ENCODE data around the gene RTF2.
"Not testable (repeated sequence)": the region's sequence is repeated elsewhere in the genome, so short reads cannot be mapped to it uniquely, and the experiment has no call there.

The RTF2 gene

DNA sequence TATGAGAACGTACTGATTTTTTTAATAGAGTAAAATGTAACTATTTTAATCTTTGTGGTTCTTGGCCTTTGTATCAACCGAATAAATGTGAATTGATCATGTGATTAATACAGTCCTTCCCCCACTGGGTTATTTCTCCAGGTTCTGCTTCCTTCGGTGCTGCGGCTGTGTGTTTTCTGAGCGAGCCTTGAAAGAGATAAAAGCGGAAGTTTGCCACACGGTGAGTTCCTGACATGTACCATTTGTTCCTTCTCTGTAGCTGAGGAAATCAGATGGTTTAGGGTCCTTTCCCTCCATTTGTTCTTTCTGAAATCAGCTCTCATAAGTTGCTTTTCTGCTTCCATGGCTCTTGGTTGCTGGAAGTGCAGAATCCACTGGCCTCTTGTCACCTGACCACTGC, 15.5 kb downstream of the RTF2 start:
- DNase-seq (ENCODE audit: low read depth in 3 of 3, low spot score in 1 of 3) = no peak

DNA sequence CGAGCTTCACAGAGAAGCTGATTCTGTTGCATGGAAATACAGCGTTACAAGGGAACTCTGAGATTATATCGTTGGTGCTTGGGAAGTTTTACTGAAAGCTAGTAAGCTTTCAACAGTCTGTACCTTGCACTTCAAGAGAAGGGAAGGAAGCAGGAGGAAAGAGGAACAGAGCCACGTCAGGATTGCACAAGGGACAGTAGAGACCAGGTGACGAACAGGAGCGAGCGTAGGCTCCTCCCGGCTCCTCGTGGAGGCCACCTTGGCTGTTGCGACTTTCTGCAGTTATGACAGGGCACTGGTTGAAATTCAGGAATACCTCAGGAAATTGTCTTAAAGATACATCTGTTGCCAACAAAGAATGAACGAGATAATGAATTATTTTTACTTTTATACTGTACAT, 18.8 kb downstream of the RTF2 start:
- no peak for DNase-seq (ENCODE audit: low read depth in 3 of 3, low spot score in 1 of 3)

DNA sequence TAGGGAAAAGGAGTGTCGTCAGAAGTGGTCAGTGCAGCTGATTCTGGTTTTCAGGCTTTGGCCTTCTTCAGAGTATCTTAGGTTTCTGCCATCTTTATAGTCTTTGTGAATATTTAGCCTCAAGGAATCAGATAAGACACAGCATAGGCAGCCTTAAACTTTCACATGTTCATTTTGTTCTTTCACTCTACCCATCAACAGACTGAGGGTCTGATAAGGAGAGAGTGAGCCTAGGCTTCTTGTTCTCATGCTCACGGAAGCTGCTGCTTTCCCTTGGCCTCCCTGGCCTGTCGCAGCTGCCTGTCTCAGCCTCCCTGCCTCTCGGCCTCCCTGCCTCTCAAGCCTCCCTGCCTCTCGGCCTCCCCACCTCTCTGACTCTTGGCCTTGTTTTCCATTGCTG, 20.1 kb downstream of the RTF2 start:
- no peak for DNase-seq (ENCODE audit: low read depth in 3 of 3, low spot score in 1 of 3)

DNA sequence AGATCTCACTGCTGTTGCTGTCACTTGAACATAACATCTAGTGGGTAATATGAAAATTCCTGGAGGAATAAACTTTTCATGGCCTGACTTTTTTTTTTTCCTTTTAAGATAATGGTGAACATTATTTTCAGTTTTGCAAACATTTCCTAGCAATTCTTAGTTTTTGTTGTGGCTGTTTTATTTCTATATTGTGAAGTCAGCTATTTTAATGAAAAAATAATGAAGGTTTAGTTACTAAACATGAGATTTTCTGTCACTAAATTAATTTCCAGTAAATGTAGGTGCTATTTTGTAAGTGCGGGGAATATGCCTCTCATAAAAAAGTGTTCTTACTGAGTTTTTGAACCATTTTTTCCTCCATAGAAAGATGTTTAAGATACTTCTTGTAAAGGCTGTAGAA, 32.7 kb downstream of the RTF2 start:
- DNase-seq (ENCODE audit: low read depth in 3 of 3, low spot score in 1 of 3) = no peak

DNA sequence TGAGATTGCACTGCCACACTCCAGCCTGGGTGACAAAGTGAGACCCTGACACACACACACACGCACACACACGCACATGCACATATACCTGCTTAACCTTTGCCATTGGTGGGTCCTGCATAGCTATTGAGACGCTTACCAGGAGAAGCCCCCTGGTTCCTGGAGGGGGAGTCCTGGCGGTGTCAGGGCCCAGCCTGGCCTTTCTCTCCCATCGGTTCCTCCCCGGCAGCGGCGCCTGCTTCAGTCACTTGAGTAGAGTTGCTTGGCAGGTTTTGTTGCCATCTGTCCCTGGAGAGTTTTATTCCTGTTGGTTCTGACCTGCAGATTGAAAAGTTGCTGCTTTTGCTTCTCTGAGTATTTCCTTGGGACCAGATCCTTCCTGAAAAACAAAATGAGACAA, 35.5 kb downstream of the RTF2 start:
- no peak for DNase-seq (ENCODE audit: low read depth in 3 of 3, low spot score in 1 of 3)

DNA sequence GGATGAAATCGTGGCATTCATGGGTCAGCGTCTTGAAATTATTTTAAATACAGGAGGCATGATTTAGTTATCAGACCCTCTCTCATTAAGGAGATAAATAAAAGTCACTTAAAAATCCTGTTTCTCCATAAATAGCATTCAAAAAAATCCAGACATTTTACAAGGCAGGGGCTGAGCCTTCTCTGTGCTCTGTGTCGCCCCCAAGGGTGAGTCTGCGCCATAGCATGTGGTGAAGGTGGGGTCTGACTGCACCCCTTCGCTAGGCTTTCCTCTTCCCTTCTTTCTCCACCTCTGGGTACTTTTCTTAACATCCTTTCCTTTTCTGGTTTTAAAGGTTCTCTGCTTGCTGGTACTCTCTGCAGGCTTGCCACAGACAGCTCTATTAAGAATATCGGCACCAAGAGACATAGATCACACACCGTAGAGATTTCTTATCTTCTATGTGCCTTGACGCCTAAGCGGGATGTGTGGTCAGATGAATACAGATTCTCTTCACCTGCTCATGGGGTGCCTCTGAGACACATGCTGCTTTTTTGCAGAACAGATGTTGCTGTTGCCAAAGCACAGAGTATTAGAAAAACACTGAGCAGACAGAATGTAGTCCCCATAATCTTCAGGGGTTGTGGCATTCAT, 36.1 kb downstream of the RTF2 start:
- DNase-seq (ENCODE audit: low read depth in 3 of 3, low spot score in 1 of 3) = no peak

DNA sequence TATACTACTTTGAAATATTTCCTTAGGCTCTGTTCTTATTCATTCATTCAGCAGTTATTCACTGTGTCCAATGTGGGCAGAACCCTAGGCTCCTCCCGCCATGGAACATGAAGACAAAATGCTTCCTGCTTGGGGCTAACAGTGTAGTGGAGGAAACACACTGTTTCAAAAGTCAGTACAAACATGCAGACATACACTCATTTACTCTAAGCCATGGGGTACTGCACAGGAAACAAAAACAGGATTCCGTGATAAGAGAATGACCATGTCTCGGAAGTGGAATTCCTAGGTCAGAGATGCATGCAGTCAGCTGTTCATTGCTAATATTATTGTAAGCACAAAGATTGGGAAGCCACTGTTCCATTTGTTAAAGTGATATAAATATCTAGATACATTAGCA, 37.7 kb downstream of the RTF2 start:
- DNase-seq (ENCODE audit: low read depth in 3 of 3, low spot score in 1 of 3) = no peak

DNA sequence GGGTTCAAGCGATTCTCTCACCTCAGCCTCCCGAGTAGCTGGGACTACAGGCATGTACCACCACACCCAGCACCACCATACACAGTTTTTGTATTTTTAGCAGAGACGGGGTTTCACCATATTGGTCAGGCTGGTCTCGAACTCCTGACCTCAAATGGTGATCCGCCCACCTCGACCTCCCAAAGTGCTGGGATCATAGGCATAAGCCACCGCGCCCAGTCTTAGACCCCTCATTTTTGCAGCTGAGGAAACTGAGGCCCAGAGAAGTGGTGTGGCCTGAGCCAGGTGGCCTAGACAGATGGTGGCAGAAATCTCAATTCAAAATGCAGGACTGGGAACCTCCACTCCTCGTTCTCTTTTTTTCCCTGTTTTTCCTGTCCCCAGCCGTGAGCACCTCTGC, 43.5 kb downstream of the RTF2 start:
- DNase-seq (ENCODE audit: low read depth in 3 of 3, low spot score in 1 of 3) = no peak

DNA sequence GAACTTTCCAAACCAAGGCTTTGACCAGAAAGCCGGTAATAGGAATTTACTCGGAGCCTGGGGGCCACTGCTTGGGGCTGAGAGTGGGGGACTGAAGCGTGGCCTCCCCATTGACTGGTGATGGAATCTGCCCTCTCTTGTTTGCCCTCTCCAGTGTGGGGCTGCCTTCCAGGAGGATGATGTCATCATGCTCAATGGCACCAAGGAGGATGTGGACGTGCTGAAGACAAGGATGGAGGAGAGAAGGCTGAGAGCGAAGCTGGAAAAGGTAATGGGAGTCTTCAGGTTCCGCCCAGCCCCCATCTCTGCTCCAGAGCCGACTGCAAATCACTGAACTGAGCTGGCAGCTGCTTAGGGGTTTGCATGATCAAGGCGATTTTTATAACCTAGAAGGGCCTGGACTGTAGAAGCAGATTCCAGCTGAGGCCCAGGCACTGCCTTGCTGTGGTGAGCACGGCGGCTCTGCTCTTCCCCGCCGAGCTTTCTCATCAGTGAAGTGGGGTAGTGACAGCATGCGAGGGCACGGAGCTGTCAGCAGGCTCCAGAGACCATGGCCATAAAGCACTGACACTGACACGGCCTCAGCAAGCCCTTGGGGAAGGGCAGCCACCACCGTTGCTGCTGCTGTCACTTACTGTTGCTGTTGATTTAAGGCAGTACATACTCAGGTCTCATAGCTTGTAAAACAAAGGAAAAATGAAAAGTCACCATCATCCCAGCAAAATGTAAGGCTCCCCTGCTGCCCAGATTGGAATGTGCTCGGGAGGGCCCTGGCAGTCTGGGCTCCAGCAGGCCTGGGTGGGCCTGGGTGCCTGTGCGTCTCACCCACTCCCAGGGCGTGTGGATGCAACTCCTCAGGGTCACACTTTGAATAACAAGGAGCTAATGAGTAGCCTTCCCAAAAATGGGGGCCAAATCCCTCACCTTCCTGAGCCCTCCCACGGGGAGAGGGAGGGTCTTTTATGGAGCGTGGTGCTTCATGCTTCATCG, 45.0 kb downstream of the RTF2 start:
- DNase-seq (ENCODE audit: low read depth in 3 of 3, low spot score in 1 of 3) = no peak

DNA sequence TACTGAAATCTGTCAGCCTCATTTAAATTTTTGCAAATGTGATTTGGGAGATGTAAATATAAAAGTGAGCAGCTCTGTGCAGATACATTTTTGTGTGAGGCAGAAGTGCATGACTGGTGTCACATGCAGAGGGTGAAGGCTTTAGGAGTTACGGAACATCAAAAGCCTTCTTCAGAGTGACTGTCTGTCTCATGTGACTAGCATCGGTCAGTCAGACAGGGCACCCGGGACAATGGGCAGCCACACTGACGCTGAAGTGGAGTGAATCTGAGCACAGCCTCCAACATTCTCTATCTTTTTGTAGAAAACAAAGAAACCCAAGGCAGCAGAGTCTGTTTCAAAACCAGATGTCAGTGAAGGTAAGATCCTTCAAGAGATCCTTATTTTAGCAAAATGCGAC, 48.2 kb downstream of the RTF2 start:
- no peak for DNase-seq (ENCODE audit: low read depth in 3 of 3, low spot score in 1 of 3)

DNA sequence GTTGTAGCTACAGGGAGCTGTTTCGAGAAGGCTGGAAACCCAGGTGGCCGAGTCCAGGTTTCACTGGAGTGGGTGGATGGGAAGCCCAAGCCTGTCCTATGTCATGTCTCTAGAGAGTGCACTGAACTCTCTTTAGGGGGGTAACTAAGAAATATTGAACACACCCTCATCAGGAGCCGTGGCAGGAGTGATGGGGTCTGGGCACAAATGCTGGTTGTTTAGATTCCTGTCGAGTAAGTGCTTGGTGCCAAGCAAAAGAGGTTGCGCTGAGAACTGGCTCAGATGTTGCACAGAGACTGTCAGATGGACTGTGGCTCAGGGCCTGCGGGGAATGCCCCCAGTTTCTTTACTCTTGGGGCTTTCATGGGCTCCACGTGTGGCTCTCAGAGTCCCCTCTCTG, 48.8 kb downstream of the RTF2 start:
- no peak for DNase-seq (ENCODE audit: low read depth in 3 of 3, low spot score in 1 of 3)

DNA sequence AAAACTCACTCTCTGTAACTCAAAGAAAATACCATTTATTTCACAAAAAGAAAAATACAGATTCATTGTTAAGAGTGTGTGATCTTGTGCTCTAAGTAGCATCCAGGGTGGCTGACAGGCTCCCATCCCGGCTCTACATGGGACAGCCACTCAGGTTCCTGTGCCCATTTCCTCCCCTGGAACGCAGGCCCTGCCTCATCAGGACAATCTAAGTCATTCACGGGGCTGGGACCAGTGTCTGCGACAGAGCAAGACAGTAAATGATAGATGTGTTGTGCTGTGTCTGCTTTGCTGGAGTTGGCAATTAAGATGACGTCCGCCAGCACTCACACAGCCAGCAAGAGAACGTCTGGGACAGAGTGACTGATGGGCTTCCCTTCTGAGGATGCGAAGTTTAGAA, 49.2 kb downstream of the RTF2 start:
- DNase-seq (ENCODE audit: low read depth in 3 of 3, low spot score in 1 of 3) = no peak

DNA sequence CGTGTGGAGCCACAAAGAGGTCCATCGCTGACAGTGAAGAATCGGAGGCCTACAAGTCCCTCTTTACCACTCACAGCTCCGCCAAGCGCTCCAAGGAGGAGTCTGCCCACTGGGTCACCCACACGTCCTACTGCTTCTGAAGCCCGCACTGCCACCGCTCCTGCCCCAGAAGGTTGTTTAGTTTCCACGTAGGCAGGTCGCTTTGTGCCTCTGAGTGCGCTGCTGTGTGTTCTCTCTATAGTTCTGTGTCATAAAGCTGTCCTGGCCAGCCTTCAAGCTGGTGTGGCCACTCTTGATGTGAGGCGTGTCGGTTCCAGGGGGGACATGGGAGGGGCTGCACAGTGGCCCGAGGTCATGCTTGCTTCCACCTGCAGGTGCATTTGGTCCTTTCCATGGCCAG, 49.7 kb downstream of the RTF2 start:
- no peak for DNase-seq (ENCODE audit: low read depth in 3 of 3, low spot score in 1 of 3)

DNA sequence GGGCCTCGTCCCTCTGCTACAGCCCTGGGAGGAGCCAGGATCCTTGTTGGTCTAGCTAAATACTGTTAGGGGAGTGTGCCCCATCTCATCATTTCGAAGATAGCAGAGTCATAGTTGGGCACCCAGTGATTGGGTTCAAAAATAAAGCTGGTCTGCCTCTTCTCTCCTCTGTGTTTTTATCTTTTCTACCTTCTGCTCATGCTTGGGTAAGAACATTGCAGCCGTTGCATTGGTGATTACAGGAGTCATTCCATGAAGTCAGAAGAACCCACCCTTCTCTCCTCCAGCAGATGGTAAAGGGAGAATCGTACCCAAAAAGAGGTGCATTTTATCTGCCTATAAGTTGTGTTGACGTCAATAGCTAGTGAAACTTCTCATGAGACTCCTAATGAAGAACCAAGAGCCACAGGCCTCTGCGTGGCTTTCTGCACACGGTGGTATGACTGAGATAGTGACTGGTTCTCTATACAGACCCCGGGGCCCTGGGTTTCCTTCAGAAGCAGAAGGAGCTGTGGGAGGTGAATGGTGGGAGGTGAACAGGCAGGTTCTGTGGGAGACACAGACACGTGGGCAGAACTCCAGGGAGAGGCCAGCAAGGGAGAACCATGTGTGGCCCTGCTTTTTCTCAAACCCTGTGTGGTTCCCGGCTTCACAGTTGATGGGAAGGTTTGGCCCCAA, 50.4 kb downstream of the RTF2 start:
- DNase-seq (ENCODE audit: low read depth in 3 of 3, low spot score in 1 of 3) = no peak

DNA sequence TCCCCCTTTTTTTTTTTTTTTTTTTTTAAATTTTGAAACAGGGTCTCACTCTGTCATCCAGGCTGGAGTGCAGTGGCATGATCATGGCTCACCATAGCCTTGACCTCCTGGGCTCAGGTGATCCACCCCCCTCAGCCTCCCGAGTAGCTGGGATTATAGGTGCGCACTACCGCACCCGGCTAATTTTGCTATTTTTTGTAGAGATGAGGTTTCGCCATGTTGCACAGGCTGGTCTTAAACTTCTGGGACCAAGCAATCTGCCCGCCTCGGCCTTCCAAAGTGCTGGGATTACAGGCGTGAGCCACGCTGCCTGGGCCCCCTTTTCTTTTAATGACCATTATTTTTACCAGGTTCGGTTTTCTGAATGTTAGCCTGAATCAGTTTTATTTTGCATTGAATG, 51.1 kb downstream of the RTF2 start:
- no peak for DNase-seq (ENCODE audit: low read depth in 3 of 3, low spot score in 1 of 3)

DNA sequence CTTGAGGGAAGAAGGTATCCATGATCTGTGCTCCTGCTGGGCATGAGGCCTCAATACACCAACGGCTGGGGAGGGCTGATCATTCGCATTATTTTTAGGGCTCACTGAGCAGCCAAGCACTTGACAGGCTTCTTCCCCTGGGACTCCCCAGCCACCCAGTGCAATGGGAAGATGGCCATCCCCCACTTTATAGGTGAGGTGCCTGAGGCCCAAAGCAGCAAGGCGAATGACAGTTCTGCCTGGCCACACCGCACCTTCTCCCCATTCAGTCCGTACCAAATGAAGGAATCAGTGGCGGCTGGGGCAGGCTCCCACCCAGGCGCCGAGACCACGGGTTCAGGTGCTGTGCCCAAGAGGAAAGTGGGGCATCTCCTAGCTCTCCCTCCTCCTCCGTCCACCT, 51.8 kb downstream of the RTF2 start:
- no peak for DNase-seq (ENCODE audit: low read depth in 3 of 3, low spot score in 1 of 3)

DNA sequence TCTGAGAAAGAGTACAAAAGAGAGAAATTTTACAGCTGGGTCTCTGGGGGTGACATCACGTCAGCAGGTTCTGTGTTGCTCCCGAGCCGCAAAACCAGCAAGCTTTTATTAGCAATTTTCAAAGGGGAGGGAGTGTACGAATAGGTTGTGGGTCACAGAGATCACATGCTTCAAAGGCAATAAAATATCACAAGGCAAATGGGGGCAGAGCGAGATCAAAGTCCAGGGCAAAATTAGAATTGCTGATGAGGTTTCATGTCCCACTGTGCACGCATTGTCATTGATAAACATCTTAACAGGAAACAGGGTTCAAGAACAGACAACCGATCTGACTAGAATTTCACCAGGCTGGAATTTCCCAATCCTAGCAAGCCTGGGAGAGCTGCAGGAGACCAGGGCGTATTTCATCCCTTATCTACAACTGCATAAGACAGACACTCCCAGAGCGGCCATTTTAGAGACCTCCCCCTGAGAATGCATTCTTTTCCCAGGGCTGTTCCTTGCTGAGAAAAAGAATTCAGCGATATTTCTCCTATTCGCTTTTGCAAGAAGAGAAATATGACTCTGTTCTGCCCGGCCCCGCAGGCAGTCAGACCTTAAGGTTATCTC, 52.4 kb downstream of the RTF2 start:
- DNase-seq (ENCODE audit: low read depth in 3 of 3, low spot score in 1 of 3) = not testable (repeated sequence)

DNA sequence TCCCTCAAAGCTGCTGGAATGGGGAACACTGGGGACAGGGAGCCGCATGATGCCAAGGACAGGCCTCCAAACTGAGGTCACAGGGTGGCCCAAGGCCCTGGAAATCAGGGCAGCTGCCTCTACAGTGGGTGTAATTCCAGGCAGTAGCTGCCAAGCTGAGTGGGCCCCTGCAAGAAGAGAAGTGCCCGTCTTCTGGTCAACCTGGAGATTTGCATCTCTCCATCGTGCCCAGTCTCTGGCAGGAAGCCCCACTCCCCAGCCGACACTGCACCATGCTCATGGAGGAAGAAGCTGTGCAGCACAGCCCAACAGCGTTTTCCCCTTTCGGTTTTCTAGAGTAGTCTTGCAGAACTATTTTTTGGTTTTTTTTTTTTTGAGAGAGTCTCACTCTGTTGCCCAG, 53.9 kb downstream of the RTF2 start:
- no peak for DNase-seq (ENCODE audit: low read depth in 3 of 3, low spot score in 1 of 3)

DNA sequence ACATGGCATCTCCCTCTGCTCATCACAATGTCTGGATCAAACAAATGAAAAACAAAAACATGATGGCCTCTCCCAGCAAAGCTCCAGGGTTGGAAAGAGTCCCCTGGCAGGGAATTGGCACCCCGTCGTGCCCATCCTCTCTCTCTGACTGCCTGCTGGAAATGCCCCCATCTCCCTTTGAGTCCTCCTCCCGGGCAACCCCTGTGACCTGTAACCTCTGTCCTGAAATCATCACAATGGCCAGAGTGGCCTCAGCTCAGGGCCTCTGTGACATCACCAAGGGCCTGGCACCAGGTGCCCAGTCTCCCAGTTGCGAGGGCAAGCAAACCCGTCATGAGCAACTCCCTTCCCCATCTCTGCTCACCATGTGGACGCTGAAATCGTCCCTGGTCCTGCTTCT, 56.0 kb downstream of the RTF2 start, which contains the start of gene FAM209A:
Gene FAM209A (plus strand): TSS at position 301 of the 400 bp plus-strand sequence. CDS start 65 bp downstream, at position 366.
- not testable (repeated sequence) for DNase-seq (ENCODE audit: low read depth in 3 of 3, low spot score in 1 of 3)

DNA sequence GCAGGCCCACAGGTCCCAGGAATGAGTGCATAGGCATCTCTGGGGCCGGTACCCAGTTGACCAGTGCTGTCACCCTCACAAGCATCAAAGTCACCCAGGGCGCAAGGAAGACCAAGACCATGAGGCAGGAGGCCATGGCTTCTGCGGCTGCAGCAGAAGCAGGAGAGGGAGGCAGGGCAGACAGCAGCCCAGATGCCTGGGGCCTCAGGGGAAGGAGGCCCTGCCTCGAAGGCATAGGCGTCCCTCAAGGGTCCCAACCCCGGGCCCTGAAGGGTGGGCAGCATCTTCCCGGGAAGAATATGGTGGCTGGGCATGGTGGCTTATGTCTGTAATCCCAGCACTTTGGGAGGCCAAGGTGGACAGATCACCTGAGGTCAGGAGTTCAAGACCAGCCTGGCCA, 59.1 kb downstream of the RTF2 start:
- DNase-seq (ENCODE audit: low read depth in 3 of 3, low spot score in 1 of 3) = no peak

DNA sequence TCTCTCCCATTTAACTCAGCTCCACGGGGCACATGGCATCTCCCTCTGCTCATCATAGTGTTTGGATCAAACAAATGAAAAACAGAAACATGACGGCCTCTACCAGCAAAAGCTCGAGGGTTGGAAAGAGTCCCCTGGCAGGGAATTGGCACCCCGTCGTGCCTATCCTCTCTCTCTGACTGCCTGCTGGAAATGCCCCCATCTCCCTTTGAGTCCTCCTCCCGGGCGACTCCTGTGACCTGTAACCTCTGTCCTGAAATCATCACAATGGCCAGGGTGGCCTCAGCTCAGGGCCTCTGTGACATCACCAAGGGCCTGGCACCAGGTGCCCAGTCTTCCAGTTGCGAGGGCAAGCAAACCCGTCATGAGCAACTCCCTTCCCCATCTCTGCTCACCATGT, 64.5 kb downstream of the RTF2 start, which contains the start of gene FAM209B:
Gene FAM209B (plus strand): TSS at position 301 of the 400 bp plus-strand sequence. CDS start 96 bp downstream, at position 397.
- DNase-seq (ENCODE audit: low read depth in 3 of 3, low spot score in 1 of 3) = not testable (repeated sequence)
